HS-5 (cell line): ENCODE data around the gene HDAC8.

Experiments used
- DNase-seq: peaks from one replicate; pipeline ENCODE4 v3.0.0-alpha.2; 2012; ENCODE audit warnings: low read depth

HDAC8 gene

DNA sequence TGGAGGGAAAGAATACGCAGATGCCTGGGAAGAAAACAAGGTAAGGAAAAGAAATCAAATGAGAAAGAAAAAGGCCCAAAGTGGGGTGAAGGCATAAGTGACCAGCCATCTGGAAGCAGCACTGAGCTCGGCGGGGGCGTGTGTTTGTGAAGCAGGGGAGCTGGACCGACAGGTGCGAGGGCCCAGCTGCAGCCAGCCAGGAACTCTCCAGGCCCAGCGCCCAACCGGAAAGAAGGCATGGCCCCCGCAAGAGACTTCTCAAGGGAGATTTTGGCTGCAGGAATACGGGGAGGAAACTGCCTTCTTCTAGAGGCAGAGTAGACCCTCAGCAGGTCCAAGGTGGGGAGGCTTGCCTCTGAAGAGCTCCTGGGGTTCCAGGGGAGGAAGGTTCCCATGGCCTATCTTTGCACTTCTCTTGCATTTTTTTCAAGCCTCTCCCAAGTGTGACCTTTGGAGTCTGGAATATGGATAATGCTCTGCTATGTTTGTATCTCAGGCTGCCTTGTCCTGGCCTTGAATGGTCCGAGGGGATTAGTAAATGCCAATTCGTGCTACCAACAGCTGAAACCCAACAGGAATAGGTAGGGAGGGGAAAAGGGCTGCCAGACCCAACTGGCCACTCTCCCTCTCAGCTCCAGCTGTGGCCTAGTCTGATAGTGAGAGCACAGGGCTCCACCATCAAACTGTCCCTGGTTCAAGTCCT lies 256.1 kb downstream of the HDAC8 start:
- no peak for DNase-seq

DNA sequence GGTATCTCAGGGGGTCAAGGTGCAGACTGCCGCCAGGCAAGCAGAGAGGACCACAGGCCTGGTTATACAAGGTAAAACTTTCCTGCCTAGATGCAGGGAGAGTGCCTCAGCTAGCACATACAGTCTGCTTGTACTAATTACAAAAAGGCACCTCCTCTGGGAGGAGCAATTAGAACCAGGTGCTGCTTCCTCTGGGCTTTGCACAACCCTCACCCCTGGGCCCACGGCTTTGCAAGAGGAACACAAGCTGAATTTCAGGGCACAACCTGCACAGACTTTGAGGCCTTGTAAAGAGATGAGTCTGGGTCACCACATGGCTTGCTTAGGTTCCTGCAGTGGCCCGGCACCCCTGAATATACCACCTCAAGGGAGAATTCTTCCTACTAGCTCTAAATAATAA lies 257.8 kb downstream of the HDAC8 start:
- DNase-seq = no peak

DNA sequence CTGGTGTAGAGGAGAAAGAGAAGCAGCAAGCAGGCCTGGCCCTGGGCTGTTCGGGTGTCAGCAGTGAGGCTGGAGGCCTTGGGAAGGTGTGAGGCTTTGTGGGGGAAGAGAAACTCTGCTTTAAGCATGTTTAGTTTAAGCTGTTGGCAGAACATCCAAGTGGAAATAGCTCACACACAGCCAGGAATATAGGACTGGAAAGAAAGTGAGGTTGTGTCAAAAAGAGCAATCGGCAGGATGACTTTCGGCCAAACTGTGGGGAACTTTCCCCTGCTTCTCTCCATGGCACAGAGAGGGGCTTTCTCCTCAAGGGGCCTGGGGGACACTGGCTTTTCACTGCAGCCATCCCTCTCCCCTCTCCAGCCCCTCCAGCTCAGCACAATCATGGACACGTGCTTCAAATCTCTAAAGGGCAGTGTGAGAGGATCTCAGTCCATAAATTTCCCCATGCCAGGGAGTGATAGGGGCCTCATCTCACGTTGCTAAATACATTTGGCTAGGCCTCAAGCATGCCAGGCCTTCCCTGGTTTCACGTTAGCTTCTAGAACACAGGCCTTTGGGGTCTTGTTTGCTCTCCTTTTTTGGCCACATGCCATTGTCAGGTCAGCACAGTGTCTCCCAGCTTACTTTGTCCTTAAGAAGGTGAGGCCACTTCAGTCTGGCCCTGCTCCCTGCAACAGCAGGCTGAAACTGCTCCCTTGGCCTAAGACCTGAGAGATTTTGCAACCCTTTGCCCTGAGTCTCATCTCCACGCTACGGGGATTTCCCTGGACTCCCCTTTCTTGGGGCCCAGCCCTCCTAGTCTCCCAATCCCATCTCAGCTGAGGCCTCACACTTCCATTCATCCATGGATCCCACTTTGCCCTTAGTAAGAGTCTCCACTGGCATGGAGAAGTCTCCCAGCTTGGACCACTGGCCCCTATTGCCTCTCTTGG lies 258.7 kb downstream of the HDAC8 start:
- no peak for DNase-seq

- no peak for DNase-seq
Observed at GRCh38 chrX:72312311-72312940, 260.2 kb downstream of the HDAC8 start.

GRCh38 chrX:72309297-72310071 lies 263.2 kb downstream of the HDAC8 start:
- no peak for DNase-seq

- DNase-seq = no peak
Observed at GRCh38 chrX:72308566-72309296, 263.9 kb downstream of the HDAC8 start.

- DNase-seq = no peak
Observed at GRCh38 chrX:72308209-72308565, 264.5 kb downstream of the HDAC8 start.

- DNase-seq = no peak
Observed at GRCh38 chrX:72307646-72308051, 265.0 kb downstream of the HDAC8 start.

- no peak for DNase-seq
Observed at GRCh38 chrX:72306851-72307645, 265.6 kb downstream of the HDAC8 start.

DNA sequence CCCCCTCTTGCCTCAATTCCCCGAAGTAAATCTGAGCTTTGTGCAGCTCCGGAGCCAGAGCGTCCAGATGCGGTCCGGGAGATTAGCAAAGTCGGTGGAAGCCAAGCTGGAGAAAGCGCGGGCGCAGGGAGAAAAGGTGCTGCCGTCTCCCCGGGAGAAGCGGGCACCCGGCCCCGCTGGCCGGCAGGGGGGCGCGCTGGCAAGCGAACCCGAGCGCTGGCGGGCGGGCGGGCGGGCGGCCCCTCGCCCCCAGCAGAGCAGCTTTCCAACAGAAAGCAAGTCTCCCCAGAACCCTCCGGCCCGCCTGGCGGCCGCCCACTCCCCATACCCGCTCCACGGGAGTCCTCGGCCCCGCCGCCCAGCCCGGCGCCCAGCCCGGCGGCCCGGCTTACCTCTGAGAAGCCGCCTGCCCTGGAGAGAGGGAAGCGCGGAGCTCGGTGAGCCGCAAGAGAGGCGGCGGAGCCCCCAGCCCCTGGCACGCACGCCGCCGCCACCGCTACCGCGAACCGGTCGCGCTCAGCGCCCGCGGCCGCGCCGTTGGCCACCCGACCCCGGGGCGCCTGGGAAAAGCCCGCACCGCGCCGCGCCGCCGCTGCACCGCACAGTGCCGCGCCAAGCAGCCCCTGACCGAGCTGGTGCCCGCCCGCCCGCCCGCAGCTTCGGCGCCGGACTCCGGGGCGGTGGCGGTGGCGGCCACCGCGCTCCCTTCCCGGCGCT lies 266.4 kb downstream of the HDAC8 start:
- DNase-seq = no peak

DNA sequence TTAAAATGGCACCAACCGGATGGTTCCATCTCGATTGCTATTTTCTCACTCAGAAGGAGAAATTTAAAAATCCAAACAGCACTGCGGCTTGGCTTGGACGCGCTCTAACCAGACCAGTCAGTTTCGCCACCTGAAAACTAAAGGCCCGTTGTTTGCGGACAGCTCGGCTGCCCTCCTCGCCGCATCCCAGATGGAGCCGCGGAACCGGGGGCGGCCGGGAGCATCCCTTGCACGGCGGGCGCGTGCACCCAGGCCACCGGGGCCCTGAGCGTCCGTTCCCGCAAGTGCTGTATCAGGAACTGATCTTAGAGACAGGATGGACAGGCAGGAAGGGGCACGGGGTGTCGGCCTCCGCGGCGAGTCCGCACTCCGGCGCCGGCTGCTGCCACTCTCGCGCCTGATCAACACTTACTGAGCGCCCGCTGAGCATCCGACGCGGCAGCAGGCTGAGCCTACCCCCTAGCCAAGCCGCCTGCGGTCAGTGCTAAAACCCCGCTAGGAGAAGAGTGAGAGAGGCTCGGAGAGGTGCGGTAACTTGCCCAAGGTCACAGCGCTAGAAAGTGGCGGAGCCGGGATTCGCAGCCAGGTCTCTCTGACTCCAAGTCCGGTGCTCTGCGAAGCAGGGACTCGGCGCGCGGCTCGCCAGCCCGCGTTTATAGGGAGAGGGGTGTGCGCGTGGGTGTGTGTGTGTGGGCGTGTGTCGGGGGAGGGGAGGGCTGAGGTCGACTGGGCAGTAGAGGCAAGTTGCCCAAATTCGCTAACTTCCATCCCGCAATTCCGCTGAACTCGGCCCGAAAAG lies 267.2 kb downstream of the HDAC8 start, which contains the start of gene CITED1:
CITED1 (minus strand) TSS at position 629 of the 799 bp plus-strand sequence. CDS start 3,045 bp downstream, outside the sequence.
- no peak for DNase-seq

- DNase-seq = no peak
Observed at GRCh38 chrX:72304877-72305276, 267.8 kb downstream of the HDAC8 start.

- DNase-seq = no peak
Observed at GRCh38 chrX:72301781-72302180, 270.9 kb downstream of the HDAC8 start.

DNA sequence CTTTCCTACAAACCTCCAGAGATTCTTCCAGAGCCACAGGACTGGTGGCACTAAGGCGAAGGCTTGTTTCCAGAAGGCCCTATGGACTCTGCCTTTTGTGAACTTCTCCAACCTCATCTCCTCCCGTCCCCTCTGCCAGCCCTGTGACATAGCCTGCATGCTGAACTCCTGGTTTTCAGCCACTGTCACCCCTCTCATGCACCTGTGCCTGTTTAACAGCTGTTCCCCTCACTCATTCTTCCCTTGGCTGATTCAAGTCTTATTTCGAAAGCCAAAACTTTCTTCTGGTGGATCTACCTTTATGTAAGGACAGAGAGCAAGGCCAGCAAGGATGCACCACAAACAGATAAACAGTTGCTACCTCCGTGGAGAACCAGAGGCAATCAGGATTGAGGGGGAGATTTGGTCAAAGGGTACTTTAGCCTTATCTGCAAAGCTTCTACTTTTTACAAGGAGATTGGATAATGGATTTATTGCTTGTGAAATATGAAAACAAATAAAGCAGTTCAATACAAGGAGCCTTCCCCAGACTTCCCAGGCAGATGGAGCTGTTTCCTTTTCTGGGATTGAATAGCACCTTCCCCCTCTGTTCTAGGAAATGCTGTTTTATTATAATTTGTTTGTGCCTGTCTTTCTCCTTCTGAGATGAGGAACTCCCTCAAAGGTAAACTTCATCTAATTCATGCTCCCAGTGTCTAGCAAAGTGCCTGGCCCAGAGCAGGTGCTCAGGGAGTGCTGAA lies 272.6 kb downstream of the HDAC8 start:
- no peak for DNase-seq

GRCh38 chrX:72297953-72298730 lies 274.5 kb downstream of the HDAC8 start:
- DNase-seq = no peak

GRCh38 chrX:72296991-72297390 lies 275.7 kb downstream of the HDAC8 start:
- DNase-seq = no peak

DNA sequence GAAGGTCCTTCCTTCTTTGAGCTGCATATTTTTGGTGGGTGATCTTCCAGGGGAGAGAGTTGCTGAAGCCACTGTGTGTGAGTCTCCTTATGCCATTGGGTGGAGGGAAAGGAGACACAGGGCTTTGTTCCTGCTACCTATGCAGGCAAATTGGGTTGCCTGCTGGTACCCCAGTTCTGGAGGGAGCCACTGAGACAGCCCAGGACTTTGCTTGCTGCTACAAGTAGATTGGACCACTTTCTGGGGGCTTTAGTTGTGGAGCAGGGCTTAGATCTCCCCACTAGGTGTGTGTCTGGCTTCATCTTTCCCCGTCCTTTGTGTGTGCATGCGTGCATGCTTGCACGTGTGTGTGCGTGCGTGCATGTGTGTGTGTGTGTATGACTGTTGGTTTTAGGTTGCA lies 276.9 kb downstream of the HDAC8 start:
- DNase-seq = no peak
